GM23338 (cell line): ENCODE results near the gene NLRC3. TPM values are rescaled to one million over a fixed set of nuclear protein-coding genes. Genes with fewer than 3 reads are reported as not detected.
A peak's percentile ranks its signal among the peaks of the same experiment; 100 is the strongest.

Source experiments
- ATAC-seq: fragments of 200-7000 bp; cut with Tn5 transposase; 3 replicates; pipeline ENCODE4 v1.9.1; 2020
- DNase-seq: peaks from one replicate; pipeline ENCODE4 v3.0.0-alpha.2; 2015; ENCODE audit warnings: low spot score
- H2AFZ ChIP-seq: fragments of 200-600 bp; sonication (generic); 2 replicates; pipeline ENCODE4 v1.8.0; 2016; ENCODE audit warnings: antibody characterized with exemption, mild to moderate bottlenecking, moderate library complexity
- H3F3A ChIP-seq: fragments of 200-600 bp; sonication (generic); replicated peaks from 2 replicates; pipeline ENCODE4 v1.8.0; 2017; ENCODE audit warnings: antibody characterized with exemption, mixed run types, low read depth
- H3K27ac ChIP-seq: fragments of 200-600 bp; sonication (generic); 2 replicates; pipeline ENCODE4 v1.6.1; 2016; ENCODE audit warnings: low read depth
- H3K27me3 ChIP-seq: fragments of 200-600 bp; sonication (generic); 2 replicates; pipeline ENCODE4 v1.8.0; 2016; ENCODE audit warnings: mild to moderate bottlenecking, mixed run types, moderate library complexity; ENCODE audit not compliant: insufficient read depth
- H3K36me3 ChIP-seq: fragments of 200-600 bp; sonication (generic); 2 replicates; pipeline ENCODE4 v1.8.0; 2016; ENCODE audit warnings: mild to moderate bottlenecking; ENCODE audit not compliant: insufficient read depth
- H3K4me1 ChIP-seq: fragments of 200-600 bp; sonication (generic); 2 replicates; pipeline ENCODE4 v1.8.0; 2016; ENCODE audit warnings: mild to moderate bottlenecking, moderate library complexity; ENCODE audit not compliant: insufficient read depth
- H3K4me2 ChIP-seq: fragments of 200-600 bp; sonication (generic); 2 replicates; pipeline ENCODE4 v1.7.1; 2017; ENCODE audit warnings: mixed run types
- H3K4me3 ChIP-seq: fragments of 200-600 bp; sonication (generic); 2 replicates; pipeline ENCODE4 v1.6.1; 2016; ENCODE audit warnings: mixed run types
- H3K79me2 ChIP-seq: fragments of 200-600 bp; sonication (generic); replicated peaks from 2 replicates; pipeline ENCODE4 v1.8.0; 2017; ENCODE audit warnings: mild to moderate bottlenecking; ENCODE audit not compliant: insufficient read depth
- H3K9me2 ChIP-seq: fragments of 200-600 bp; sonication (generic); 2 replicates; pipeline ENCODE4 v1.8.0; 2017; ENCODE audit not compliant: insufficient read depth
- H4K20me1 ChIP-seq: fragments of 200-600 bp; sonication (generic); replicated peaks from 2 replicates; pipeline ENCODE4 v1.8.0; 2017; ENCODE audit warnings: mild to moderate bottlenecking; ENCODE audit not compliant: insufficient read depth
- H3K27ac Mint-ChIP-seq: 2 replicates; pipeline ENCODE4 v1.8.0; 2020; ENCODE audit warnings: inconsistent platforms, mild to moderate bottlenecking, moderate library complexity, mixed read lengths
- H3K27me3 Mint-ChIP-seq: 3 replicates; pipeline ENCODE4 v1.8.0; 2022; ENCODE audit warnings: low read depth, mild to moderate bottlenecking, moderate library complexity, mixed read lengths, inconsistent platforms; ENCODE audit not compliant: insufficient read depth, poor library complexity
- H3K36me3 Mint-ChIP-seq: 3 replicates; pipeline ENCODE4 v1.8.0; 2021; ENCODE audit warnings: low read depth, mild to moderate bottlenecking, inconsistent platforms, moderate library complexity, mixed read lengths
- H3K4me1 Mint-ChIP-seq: 3 replicates; pipeline ENCODE4 v1.8.0; 2020; ENCODE audit warnings: mild to moderate bottlenecking, inconsistent platforms, mixed read lengths
- H3K4me3 Mint-ChIP-seq: 3 replicates; pipeline ENCODE4 v1.8.0; 2021; ENCODE audit warnings: moderate library complexity, mild to moderate bottlenecking, inconsistent platforms, mixed read lengths
- H3K9me3 Mint-ChIP-seq: 3 replicates; pipeline ENCODE4 v1.8.0; 2020; ENCODE audit warnings: moderate library complexity, mild to moderate bottlenecking, inconsistent platforms, mixed read lengths
- CREB1 ChIP-seq: fragments of 250-450 bp; sonication (Bioruptor Pico); IDR thresholded peaks from 2 replicates; pipeline ENCODE4 v1.5.0; 2020; ENCODE audit warnings: low read depth, mild to moderate bottlenecking, moderate library complexity
- JUNB ChIP-seq: IDR thresholded peaks from one replicate; pipeline ENCODE4 v1.6.1; 2016; ENCODE audit warnings: antibody characterized with exemption; ENCODE audit not compliant: unreplicated experiment
- NANOG ChIP-seq: IDR thresholded peaks from 2 replicates; pipeline ENCODE4 v1.6.1; 2016; ENCODE audit warnings: antibody characterized with exemption, borderline replicate concordance
- POLR2AphosphoS5 ChIP-seq: IDR thresholded peaks from 2 replicates; pipeline ENCODE4 v1.6.1; 2016; ENCODE audit warnings: antibody characterized with exemption, low read depth
- STAT1 ChIP-seq: IDR thresholded peaks from one replicate; pipeline ENCODE4 v1.6.1; 2016; ENCODE audit warnings: antibody characterized with exemption; ENCODE audit not compliant: unreplicated experiment
- ZNF114 ChIP-seq: fragments of 250-450 bp; sonication (Bioruptor Pico); IDR thresholded peaks from 2 replicates; pipeline ENCODE4 v1.5.0; 2020; ENCODE audit warnings: mild to moderate bottlenecking, moderate library complexity
- ZNF331 ChIP-seq: fragments of 250-450 bp; sonication (Bioruptor Pico); IDR thresholded peaks from 2 replicates; pipeline ENCODE4 v1.5.0; 2020; ENCODE audit warnings: low read depth, mild to moderate bottlenecking, moderate library complexity
- polyA plus RNA-seq: library from polyadenylated mRNA; unstranded; fragments of >200 nt; fragmentation: Nextera tagmentation; extraction: Ambion mirVana; gene quantifications from 2 replicates; pipeline ENCODE4 v1.2.1, GENCODE V29; 2016
- total RNA-seq: library from RNA; depleted of rRNA; stranded (reverse); fragments of >200 nt; shearing (Covaris generic); gene quantifications from 2 replicates; pipeline ENCODE4 v1.2.3, GENCODE V29; 2014
- TF ChIP-seq, protein P1 (sequence below): IDR thresholded peaks from 2 replicates; pipeline ENCODE4 v1.6.1; 2016; ENCODE audit warnings: antibody characterized with exemption
- TF ChIP-seq, protein P2 (sequence below): fragments of 250-450 bp; sonication (Bioruptor Pico); IDR thresholded peaks from 2 replicates; pipeline ENCODE4 v1.5.0; 2020; ENCODE audit warnings: mild to moderate bottlenecking, moderate library complexity

The NLRC3 gene
- total and polyA plus RNA-seq, 2 experiments from 2014 or later = 0.11 to 0.49 TPM

DNA sequence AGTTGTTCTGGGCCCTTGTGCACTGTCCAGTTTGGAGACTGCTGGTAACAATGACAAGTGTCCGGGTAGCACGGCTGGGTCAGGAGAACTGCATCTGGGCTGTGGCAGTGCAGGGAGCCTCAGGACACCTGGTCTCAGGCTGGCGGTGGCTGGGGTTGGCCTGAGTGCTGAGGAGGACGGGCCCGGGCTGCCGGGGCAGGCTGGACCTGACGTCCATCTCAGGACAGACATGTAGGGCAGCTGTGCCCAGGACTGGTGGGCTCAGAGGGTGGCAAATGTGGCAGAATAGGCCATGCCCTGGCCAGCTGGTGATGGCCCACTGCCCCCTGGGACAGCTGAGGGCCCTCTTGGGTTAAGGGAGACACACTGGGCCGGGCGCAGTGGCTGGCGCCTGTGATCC, 4.2 kb upstream of the NLRC3 start (continued):
- TF ChIP-seq, protein P1, sequence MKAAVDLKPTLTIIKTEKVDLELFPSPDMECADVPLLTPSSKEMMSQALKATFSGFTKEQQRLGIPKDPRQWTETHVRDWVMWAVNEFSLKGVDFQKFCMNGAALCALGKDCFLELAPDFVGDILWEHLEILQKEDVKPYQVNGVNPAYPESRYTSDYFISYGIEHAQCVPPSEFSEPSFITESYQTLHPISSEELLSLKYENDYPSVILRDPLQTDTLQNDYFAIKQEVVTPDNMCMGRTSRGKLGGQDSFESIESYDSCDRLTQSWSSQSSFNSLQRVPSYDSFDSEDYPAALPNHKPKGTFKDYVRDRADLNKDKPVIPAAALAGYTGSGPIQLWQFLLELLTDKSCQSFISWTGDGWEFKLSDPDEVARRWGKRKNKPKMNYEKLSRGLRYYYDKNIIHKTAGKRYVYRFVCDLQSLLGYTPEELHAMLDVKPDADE = no peak
- TF ChIP-seq STAT1 = no peak
- no peak for TF ChIP-seq POLR2AphosphoS5
- TF ChIP-seq JUNB = no peak
- TF ChIP-seq, protein P2, sequence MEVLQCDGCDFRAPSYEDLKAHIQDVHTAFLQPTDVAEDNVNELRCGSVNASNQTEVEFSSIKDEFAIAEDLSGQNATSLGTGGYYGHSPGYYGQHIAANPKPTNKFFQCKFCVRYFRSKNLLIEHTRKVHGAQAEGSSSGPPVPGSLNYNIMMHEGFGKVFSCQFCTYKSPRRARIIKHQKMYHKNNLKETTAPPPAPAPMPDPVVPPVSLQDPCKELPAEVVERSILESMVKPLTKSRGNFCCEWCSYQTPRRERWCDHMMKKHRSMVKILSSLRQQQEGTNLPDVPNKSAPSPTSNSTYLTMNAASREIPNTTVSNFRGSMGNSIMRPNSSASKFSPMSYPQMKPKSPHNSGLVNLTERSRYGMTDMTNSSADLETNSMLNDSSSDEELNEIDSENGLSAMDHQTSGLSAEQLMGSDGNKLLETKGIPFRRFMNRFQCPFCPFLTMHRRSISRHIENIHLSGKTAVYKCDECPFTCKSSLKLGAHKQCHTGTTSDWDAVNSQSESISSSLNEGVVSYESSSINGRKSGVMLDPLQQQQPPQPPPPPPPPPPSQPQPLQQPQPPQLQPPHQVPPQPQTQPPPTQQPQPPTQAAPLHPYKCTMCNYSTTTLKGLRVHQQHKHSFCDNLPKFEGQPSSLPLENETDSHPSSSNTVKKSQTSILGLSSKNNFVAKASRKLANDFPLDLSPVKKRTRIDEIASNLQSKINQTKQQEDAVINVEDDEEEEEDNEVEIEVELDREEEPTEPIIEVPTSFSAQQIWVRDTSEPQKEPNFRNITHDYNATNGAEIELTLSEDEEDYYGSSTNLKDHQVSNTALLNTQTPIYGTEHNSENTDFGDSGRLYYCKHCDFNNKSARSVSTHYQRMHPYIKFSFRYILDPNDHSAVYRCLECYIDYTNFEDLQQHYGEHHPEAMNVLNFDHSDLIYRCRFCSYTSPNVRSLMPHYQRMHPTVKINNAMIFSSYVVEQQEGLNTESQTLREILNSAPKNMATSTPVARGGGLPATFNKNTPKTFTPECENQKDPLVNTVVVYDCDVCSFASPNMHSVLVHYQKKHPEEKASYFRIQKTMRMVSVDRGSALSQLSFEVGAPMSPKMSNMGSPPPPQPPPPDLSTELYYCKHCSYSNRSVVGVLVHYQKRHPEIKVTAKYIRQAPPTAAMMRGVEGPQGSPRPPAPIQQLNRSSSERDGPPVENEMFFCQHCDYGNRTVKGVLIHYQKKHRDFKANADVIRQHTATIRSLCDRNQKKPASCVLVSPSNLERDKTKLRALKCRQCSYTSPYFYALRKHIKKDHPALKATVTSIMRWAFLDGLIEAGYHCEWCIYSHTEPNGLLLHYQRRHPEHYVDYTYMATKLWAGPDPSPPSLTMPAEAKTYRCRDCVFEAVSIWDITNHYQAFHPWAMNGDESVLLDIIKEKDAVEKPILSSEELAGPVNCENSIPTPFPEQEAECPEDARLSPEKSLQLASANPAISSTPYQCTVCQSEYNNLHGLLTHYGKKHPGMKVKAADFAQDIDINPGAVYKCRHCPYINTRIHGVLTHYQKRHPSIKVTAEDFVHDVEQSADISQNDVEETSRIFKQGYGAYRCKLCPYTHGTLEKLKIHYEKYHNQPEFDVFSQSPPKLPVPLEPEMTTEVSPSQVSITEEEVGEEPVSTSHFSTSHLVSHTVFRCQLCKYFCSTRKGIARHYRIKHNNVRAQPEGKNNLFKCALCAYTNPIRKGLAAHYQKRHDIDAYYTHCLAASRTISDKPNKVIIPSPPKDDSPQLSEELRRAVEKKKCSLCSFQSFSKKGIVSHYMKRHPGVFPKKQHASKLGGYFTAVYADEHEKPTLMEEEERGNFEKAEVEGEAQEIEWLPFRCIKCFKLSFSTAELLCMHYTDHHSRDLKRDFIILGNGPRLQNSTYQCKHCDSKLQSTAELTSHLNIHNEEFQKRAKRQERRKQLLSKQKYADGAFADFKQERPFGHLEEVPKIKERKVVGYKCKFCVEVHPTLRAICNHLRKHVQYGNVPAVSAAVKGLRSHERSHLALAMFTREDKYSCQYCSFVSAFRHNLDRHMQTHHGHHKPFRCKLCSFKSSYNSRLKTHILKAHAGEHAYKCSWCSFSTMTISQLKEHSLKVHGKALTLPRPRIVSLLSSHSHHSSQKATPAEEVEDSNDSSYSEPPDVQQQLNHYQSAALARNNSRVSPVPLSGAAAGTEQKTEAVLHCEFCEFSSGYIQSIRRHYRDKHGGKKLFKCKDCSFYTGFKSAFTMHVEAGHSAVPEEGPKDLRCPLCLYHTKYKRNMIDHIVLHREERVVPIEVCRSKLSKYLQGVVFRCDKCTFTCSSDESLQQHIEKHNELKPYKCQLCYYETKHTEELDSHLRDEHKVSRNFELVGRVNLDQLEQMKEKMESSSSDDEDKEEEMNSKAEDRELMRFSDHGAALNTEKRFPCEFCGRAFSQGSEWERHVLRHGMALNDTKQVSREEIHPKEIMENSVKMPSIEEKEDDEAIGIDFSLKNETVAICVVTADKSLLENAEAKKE (CRISPR knock-in tag) = no peak
- TF ChIP-seq CREB1 (CRISPR knock-in tag) = no peak
- no peak for TF ChIP-seq NANOG
- no peak for TF ChIP-seq ZNF331 (CRISPR knock-in tag)

DNA sequence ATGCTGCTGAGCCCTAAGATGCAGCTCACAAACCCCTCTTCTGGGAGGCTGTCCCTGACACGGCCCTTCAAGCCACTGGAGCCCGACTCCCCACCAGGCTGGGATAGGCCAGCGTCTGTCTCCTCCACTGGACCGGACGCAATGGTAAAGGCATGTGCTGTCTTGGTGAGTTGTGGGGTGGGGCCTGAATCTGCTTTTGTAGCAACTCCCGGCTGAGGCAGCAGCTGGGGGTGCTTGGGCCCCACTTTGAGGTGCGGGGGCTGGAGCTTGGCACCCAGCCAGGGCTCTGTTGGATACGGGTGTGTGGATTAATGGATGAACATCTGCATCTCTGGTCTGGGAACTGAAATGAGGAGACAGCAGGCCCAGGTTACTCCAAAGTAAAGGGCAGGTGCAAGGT, 3.5 kb upstream of the NLRC3 start:
- Mint-ChIP-seq H3K4me3 (no peak overlapping the region), H3K4me1 (peaks cover 15% of the 10 kb centered on the region), H3K36me3 (peaks cover 25% of the 10 kb centered on the region; the same call in 2 of the 3 replicates), H3K27ac (peak overlapping the region; percentile 6; the same call in 1 of the 2 replicates), H3K9me3 (no peaks in the 10 kb centered on the region; the same call in 2 of the 3 replicates), H3K27me3 (peaks cover 2% of the 10 kb centered on the region)
- no peaks in the 10 kb centered on the region for H3F3A ChIP-seq
- H3K4me2 ChIP-seq = no peak overlapping the region
- no peaks in the 10 kb centered on the region for H3K9me2 ChIP-seq
- no peaks in the 10 kb centered on the region for H3K4me1 ChIP-seq
- H3K4me3 ChIP-seq = no peak overlapping the region
- no peak for DNase-seq
- no peaks in the 10 kb centered on the region for H3K79me2 ChIP-seq
- H3K27ac ChIP-seq = no peak overlapping the region
- no peaks in the 10 kb centered on the region for H3K36me3 ChIP-seq
- no peaks in the 10 kb centered on the region for H3K27me3 ChIP-seq
- H2AFZ ChIP-seq = no peak overlapping the region
- H4K20me1 ChIP-seq = no peaks in the 10 kb centered on the region
- no peak for ATAC-seq
- TF ChIP-seq STAT1 (no peak), ZNF114 (CRISPR knock-in tag) (no peak)
- TF ChIP-seq, protein P2 (CRISPR knock-in tag) = no peak
